Left lung (tissue), 10 donors: ENCODE results near the gene ARSK. TPM values are rescaled to one million over a fixed set of nuclear protein-coding genes. Genes with fewer than 3 reads are reported as not detected.

Experiments used
- ATAC-seq: fragments of 200-7000 bp; cut with Tn5 transposase; one replicate; pipeline ENCODE4 v1.9.1; 2020; ENCODE audit warnings: moderate library complexity
- DNase-seq, 4 donors: peaks; one replicate each; pipeline ENCODE4 v3.0.0-alpha.2; 2013 to 2020
- H3K27ac ChIP-seq, 2 donors: fragments of 200-600 bp; sonication (generic) in 1 of 2; one replicate each; pipeline versions ENCODE4 v1.5.0 to v1.8.0; 2020 to 2021
- H3K27me3 ChIP-seq, 2 donors: fragments of 200-600 bp; sonication (generic) in 1 of 2; one replicate each; pipeline versions ENCODE4 v1.5.0 to v1.8.0; 2020 to 2021
- H3K36me3 ChIP-seq, 2 donors: fragments of 200-600 bp; sonication (generic) in 1 of 2; one replicate each; pipeline versions ENCODE4 v1.5.0 to v1.8.0; 2020 to 2021
- H3K4me1 ChIP-seq, 2 donors: fragments of 200-600 bp; one replicate each; pipeline ENCODE4 v1.8.0; 2021
- H3K4me3 ChIP-seq, 2 donors: fragments of 200-600 bp; sonication (generic) in 1 of 2; one replicate each; pipeline versions ENCODE4 v1.5.0 to v1.8.0; 2020 to 2021; ENCODE audit warnings: mild to moderate bottlenecking in 1 of 2
- H3K9me3 ChIP-seq, 2 donors: fragments of 200-600 bp; sonication (generic) in 1 of 2; one replicate each; pipeline versions ENCODE4 v1.5.0 to v1.8.0; 2020 to 2021
- CTCF ChIP-seq, 2 donors: fragments of 200-600 bp; sonication (generic) in 1 of 2; IDR thresholded peaks; one replicate each; pipeline versions ENCODE4 v1.5.0 to v1.8.0; 2021; ENCODE audit warnings: antibody characterized with exemption in 2 of 2
- intact Hi-C, 2 donors: fragments of 100-400 bp; cut with DNase I; formaldehyde crosslinking; loops; one replicate each; pipeline versions ENCODE4 v1.11.2 to v1.14.2; 2022
- polyA plus RNA-seq, 6 donors: library from polyadenylated mRNA; unstranded; fragments of 120-200 nt; gene quantifications; one replicate each; pipeline ENCODE4 v1.2.1, GENCODE V29; 2013; ENCODE audit not compliant: insufficient read length in 6 of 6
- total RNA-seq, 2 donors: library from RNA; stranded (reverse); fragmentation: NEBNext Ultra II Directional; extraction: Animal tissue kit (Norgen Biotek cat#: 25700); gene quantifications; one replicate each; pipeline ENCODE4 v1.2.1, GENCODE V29; 2021
- donor health status: DM: no; HTN: yes; CAD: no.
- donor health status: DM: no; HTN: no; CAD: no.

Gene ARSK
- total and polyA plus RNA-seq, 8 donors, result 5.0 to 16.0 (median 11.9) TPM

GRCh38 chr5:95555553-95555952, 652 bp downstream of the ARSK start:
- intact Hi-C loops, result no loop called here
- peaks cover 7 to 51% of the 10 kb centered on the region in 2 donors for H3K4me1 ChIP-seq
- H3K4me3 ChIP-seq, result peak overlapping the region; percentile 62 to 66
- TF ChIP-seq CTCF (IDR thresholded peaks at IDR 0.05), result no peak
- ATAC-seq (no peak), DNase-seq (peak in 1 of 4 donors; percentile 10)
- H3K27ac ChIP-seq, result peak overlapping the region; percentile 86 to 88
- H3K9me3 ChIP-seq, result no peaks in the 10 kb centered on the region
- H3K36me3 ChIP-seq, result no peaks in the 10 kb centered on the region
- H3K27me3 ChIP-seq, result no peaks in the 10 kb centered on the region

GRCh38 chr5:95557841-95558240, 2.9 kb downstream of the ARSK start:
- intact Hi-C loops, result no loop called here
- H3K4me1 ChIP-seq, result peaks cover 7 to 28% of the 10 kb centered on the region in 2 donors
- H3K27me3 ChIP-seq, result no peaks in the 10 kb centered on the region
- DNase-seq (no peak), ATAC-seq (no peak)
- H3K4me3 ChIP-seq, result no peak overlapping the region
- H3K9me3 ChIP-seq, result no peaks in the 10 kb centered on the region
- no peak overlapping the region for H3K27ac ChIP-seq
- no peak for TF ChIP-seq CTCF (IDR thresholded peaks at IDR 0.05)
- H3K36me3 ChIP-seq, result no peaks in the 10 kb centered on the region

- TF ChIP-seq CTCF (IDR thresholded peaks at IDR 0.05), result no peak
- intact Hi-C loops, result no loop called here
These were observed 7.4 kb downstream of the ARSK start for GRCh38 chr5:95562282-95562681.

GRCh38 chr5:95563367-95563766, 8.5 kb downstream of the ARSK start:
- peaks cover 0 to 5% of the 10 kb centered on the region in 2 donors for H3K36me3 ChIP-seq
- H3K4me1 ChIP-seq, result no peaks in the 10 kb centered on the region
- intact Hi-C loops, result no loop called here
- DNase-seq (no peak), ATAC-seq (no peak)
- H3K9me3 ChIP-seq, result no peaks in the 10 kb centered on the region
- no peak overlapping the region for H3K4me3 ChIP-seq
- no peak overlapping the region for H3K27ac ChIP-seq
- TF ChIP-seq CTCF (IDR thresholded peaks at IDR 0.05), result no peak
- H3K27me3 ChIP-seq, result no peaks in the 10 kb centered on the region

More at GRCh38 chr5:95562282-95562681, 7.4 kb downstream of the ARSK start:
- Histone ChIP-seq H3K4me1 (no peaks in the 10 kb centered on the region), H3K9me3 (no peaks in the 10 kb centered on the region), H3K27ac (no peak overlapping the region), H3K27me3 (no peaks in the 10 kb centered on the region), H3K36me3 (no peaks in the 10 kb centered on the region), H3K4me3 (no peak overlapping the region)
- ATAC-seq (no peak), DNase-seq (no peak)

- DNase-seq (no peak), ATAC-seq (no peak)
- no peak overlapping the region for H3K4me3 ChIP-seq
- no peak overlapping the region for H3K27ac ChIP-seq
- no peaks in the 10 kb centered on the region for H3K4me1 ChIP-seq
- H3K9me3 ChIP-seq, result no peaks in the 10 kb centered on the region
- no peak for TF ChIP-seq CTCF (IDR thresholded peaks at IDR 0.05)
- H3K27me3 ChIP-seq, result no peaks in the 10 kb centered on the region
- peaks cover 0 to 15% of the 10 kb centered on the region in 2 donors for H3K36me3 ChIP-seq
- intact Hi-C loops, result no loop called here
These were observed 9.5 kb downstream of the ARSK start for GRCh38 chr5:95564450-95564849.
